ENCODE results near the gene CTBP2.

- no peak for TF ChIP-seq CTCF (IDR thresholded peaks at IDR 0.05)
- TF ChIP-seq POLR2A (IDR thresholded peaks at IDR 0.05) = no peak
Observed at GRCh38 chr10:125128397-125129075, 31.8 kb downstream of the CTBP2 start.
